ENCODE results near the gene CAPZA2.

The CAPZA2 gene

DNA sequence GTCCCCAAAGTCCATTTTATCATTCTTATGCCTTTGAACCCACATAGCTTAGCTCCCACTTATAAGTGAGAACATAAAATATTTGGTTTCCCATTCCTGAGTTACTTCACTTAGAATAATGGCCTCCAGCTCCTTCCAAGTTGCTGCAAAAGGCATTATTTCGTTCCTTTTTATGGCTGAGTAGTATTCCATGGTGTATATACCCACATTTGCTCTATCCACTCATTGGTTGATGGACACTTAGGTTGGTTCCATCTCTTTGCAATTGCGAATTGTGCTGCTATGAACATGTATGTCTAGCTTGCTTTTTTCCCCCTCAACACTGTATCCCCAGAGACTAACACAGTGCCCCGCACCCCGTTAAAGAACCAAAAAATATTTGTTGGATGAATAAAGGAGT, 670 bp upstream of the CAPZA2 start:
- no peak for DNase-seq (ENCODE audit: low spot score)

- DNase-seq (ENCODE audit: low spot score) = peak; percentile 43
These were observed 724 bp downstream of the CAPZA2 start for GRCh38 chr7:116862951-116863670.

GRCh38 chr7:116863936-116864500, 1.6 kb downstream of the CAPZA2 start:
- no peak for DNase-seq (ENCODE audit: low spot score)

GRCh38 chr7:116871061-116871700, 8.8 kb downstream of the CAPZA2 start:
- no peak for DNase-seq (ENCODE audit: low spot score)

DNA sequence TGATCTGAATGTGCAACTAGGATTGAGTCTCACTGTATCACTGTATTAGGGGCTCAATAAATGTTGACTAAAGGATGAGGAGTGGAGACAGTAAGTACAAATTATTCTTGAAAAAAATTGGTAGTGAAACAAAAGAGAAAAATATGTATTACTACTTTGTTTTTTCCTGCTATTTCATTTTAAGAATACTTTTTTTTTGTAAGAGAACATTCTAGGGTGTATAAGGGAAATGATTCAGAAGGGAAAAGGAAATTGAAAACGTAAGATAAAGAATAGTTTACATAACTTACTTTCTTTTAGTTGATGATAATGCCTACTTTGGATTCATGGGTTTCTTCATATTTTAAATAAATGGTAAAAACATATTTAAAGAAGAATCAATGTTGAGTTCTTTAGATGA, 9.6 kb downstream of the CAPZA2 start:
- no peak for DNase-seq (ENCODE audit: low spot score)

- DNase-seq (ENCODE audit: low spot score) = no peak
These were observed 11.2 kb downstream of the CAPZA2 start for GRCh38 chr7:116873619-116874018.

- DNase-seq (ENCODE audit: low spot score) = no peak
These were observed 14.5 kb downstream of the CAPZA2 start for GRCh38 chr7:116876664-116877442.

DNA sequence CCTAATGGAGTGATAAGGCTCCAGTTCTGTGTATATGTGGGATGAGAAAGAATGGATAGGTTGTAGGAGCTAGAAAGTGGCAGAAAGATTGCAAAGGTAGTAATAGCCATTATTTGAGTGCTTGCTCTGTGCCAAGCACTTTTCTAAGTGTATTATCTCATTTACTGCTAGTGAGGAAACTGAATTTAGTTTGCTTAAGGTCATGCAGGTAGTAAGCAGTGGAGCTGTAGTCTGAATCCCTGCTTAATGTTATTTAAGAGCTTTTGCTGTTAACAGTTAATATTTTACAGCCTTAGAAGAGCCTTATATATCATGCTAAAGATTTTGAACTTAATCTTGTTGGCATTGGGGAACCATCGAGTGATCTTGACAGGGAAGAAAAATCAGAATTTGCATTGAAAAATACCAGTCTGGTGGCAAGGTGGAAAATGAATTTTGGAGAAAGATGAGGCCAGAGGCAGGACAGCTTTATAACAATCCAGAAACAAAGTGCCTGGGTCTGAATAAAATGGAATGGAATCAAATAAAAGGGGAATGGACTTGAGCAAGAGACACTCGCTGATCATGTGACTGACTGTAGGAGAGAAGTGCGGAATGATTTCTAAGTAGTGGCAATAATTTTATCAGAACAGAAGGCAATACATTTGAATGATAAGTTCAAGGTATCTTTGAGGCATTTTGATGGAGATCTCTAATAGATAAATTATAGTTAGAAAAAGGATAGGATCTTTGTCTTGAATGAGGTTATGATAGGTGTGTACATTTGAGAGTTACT, 15.2 kb downstream of the CAPZA2 start:
- no peak for DNase-seq (ENCODE audit: low spot score)

DNA sequence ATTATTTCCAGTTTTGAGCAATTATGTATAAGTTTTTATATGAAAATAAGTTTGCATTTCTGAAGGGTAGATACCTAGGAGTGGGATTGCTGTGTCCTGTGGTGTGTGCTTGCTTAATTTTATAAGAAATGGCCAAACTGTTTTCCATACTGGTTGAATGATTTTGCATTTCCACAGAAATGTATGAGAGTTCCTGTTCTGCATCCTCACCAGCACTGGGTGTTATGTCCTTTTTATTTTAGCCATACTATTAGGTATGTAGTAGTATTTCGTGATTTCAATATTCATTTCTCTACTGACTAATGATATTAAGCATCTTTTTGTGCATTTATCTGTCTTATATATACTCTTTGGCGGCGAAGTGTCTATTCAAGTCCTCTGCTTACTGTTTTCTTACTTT, 22.3 kb downstream of the CAPZA2 start:
- DNase-seq (ENCODE audit: low spot score) = no peak

- no peak for DNase-seq (ENCODE audit: low spot score)
These were observed 23.3 kb downstream of the CAPZA2 start for GRCh38 chr7:116885724-116886123.

- DNase-seq (ENCODE audit: low spot score) = no peak
These were observed 24.3 kb downstream of the CAPZA2 start for GRCh38 chr7:116886543-116887156.

GRCh38 chr7:116888895-116889294, 26.5 kb downstream of the CAPZA2 start:
- DNase-seq (ENCODE audit: low spot score) = no peak

- no peak for DNase-seq (ENCODE audit: low spot score)
These were observed 33.5 kb downstream of the CAPZA2 start for GRCh38 chr7:116895849-116896248.

DNA sequence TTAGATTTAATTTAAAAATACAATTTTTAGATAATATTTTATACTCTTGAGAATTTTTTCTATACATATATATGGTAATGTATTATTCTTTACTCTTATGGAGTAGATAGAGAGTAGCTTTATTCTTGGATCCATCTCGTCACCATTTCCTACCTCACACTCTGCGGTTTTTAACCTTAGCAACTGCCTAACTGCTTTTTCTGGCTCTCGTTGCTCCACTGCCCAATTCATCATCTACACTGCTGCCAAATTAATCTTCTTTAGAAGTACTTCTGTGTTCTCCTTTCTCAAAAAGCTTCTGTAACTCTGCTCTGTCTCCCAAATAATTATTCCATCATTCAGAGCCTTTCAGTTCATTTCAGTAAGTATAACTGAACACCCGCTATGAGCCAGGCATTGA, 35.3 kb downstream of the CAPZA2 start:
- DNase-seq (ENCODE audit: low spot score) = no peak

DNA sequence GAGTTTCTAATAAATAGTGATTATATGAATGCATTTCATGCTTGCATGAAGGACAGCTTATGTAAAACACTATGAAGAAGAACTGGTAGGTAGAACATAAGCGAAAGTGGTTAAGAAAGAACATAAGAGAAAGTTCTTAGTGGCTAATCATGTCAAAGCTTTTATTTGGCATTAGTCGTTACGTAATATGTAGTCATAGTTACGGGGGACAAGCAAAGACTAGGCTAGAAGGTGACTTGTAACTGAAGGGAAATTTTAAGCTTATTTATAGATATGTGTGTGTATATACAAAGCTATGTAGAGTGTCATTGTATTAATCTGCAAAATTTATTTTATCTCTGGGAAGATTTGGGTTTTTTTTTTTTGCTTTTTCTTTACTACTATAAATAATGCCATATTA, 36.9 kb downstream of the CAPZA2 start:
- DNase-seq (ENCODE audit: low spot score) = no peak

- no peak for DNase-seq (ENCODE audit: low spot score)
These were observed 38.8 kb downstream of the CAPZA2 start for GRCh38 chr7:116901143-116901542.

GRCh38 chr7:116902867-116903266, 40.5 kb downstream of the CAPZA2 start:
- DNase-seq (ENCODE audit: low spot score) = no peak

- DNase-seq (ENCODE audit: low spot score) = no peak
These were observed 44.0 kb downstream of the CAPZA2 start for GRCh38 chr7:116906391-116906790.

- DNase-seq (ENCODE audit: low spot score) = no peak
These were observed 48.0 kb downstream of the CAPZA2 start for GRCh38 chr7:116910383-116910782.

GRCh38 chr7:116911801-116912200, 49.4 kb downstream of the CAPZA2 start:
- no peak for DNase-seq (ENCODE audit: low spot score)

DNA sequence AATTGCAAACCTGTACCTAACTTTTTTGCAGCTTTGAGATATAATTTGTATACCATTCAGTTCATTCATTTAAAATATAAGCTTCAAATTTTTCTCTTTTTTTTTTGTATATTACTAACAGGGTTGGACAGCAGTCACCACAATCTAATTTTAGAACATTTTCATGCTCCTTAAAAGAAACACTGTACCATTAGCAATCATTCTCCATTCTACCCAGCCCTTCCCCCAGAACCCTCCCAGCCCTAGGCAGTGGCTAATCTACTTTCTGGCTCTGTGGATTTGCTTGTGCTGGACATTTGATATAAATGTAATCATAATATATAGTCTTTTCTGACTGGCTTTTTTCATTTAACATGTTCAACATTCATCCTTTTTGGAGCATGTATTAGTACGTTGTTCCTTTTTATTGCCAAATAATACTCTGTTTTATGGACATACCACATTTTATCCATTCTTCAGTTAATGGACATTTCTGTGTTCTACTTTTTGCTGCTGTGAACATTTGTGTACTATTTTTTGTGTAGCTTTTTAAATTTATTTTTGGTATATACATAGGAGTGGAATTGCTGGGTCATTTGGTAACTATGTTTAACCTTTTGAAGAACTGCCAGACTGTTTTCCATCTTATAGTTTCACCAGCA, 50.0 kb downstream of the CAPZA2 start:
- no peak for DNase-seq (ENCODE audit: low spot score)
